GM19455 (cell line): ENCODE data around the gene TRIM74.
A peak's percentile ranks its signal among the peaks of the same experiment; 100 is the strongest.
"Not testable (repeated sequence)": the region's sequence is repeated elsewhere in the genome, so short reads cannot be mapped to it uniquely, and the experiment has no call there.

Source experiments
- ATAC-seq: cut with Tn5 transposase; IDR thresholded peaks from one replicate; pipeline ENCODE4 v1.9.1; 2021; ENCODE audit not compliant: unreplicated experiment

The TRIM74 gene

GRCh38 chr7:72960029-72960428 lies 9.2 kb downstream of the TRIM74 start:
- not testable (repeated sequence) for ATAC-seq

GRCh38 chr7:72954563-72955198 lies 14.6 kb downstream of the TRIM74 start:
- ATAC-seq: peak; percentile 87

- ATAC-seq: peak; percentile 60
Observed at GRCh38 chr7:72953901-72954562, 15.2 kb downstream of the TRIM74 start.

- not testable (repeated sequence) for ATAC-seq
Observed at GRCh38 chr7:72950432-72950831, 18.8 kb downstream of the TRIM74 start.

GRCh38 chr7:72949686-72950085 lies 19.6 kb downstream of the TRIM74 start:
- not testable (repeated sequence) for ATAC-seq

- ATAC-seq: not testable (repeated sequence)
Observed at GRCh38 chr7:72949276-72949675, 20.0 kb downstream of the TRIM74 start.

GRCh38 chr7:72948714-72949113 lies 20.6 kb downstream of the TRIM74 start:
- ATAC-seq: not testable (repeated sequence)

- not testable (repeated sequence) for ATAC-seq
Observed at GRCh38 chr7:72946130-72946745, 23.0 kb downstream of the TRIM74 start.

GRCh38 chr7:72945597-72945996 lies 23.7 kb downstream of the TRIM74 start:
- not testable (repeated sequence) for ATAC-seq

GRCh38 chr7:72944937-72945336 lies 24.3 kb downstream of the TRIM74 start:
- not testable (repeated sequence) for ATAC-seq

GRCh38 chr7:72942956-72943355 lies 26.3 kb downstream of the TRIM74 start:
- ATAC-seq: not testable (repeated sequence)

GRCh38 chr7:72942022-72942705 lies 27.1 kb downstream of the TRIM74 start:
- ATAC-seq: not testable (repeated sequence)

- ATAC-seq: not testable (repeated sequence)
Observed at GRCh38 chr7:72928216-72928615, 41.0 kb downstream of the TRIM74 start.

GRCh38 chr7:72927791-72928190 lies 41.5 kb downstream of the TRIM74 start:
- ATAC-seq: not testable (repeated sequence)

- no peak for ATAC-seq
Observed at GRCh38 chr7:72925546-72926120, 43.6 kb downstream of the TRIM74 start.

- ATAC-seq: peak; percentile 87
Observed at GRCh38 chr7:72924733-72925545, 44.3 kb downstream of the TRIM74 start, which contains the start of gene POM121. Gene POM121 (plus strand): TSS chr7:72925095. CDS start chr7:72925122, 27 bp downstream.

- peak; percentile 19 for ATAC-seq
Observed at GRCh38 chr7:72924386-72924732, 44.9 kb downstream of the TRIM74 start.

- ATAC-seq: no peak
Observed at GRCh38 chr7:72919256-72919775, 50.0 kb downstream of the TRIM74 start.

GRCh38 chr7:72914756-72915525 lies 54.3 kb downstream of the TRIM74 start:
- ATAC-seq: peak; percentile 76
